ENCODE measurements around the gene PDSS2.

DNA sequence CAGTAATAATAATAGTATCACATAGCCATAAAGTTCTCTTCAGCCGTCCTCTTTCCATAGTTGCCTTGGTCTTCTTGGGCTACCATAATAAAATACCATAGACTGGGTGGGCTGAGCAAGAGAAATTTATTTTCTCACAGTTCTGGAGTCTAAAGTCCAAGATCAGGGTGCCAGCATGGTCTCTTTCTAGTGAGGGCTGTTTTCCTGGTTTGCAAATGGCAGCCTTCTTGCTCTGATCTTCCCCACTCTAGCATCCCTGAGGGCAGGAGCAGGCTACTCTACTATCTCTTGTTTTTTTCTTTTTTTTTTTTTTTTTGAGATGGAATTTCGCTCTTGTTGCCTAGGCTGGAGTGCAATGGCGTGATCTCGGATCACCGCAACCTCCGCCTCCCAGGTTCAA lies 335.9 kb downstream of the PDSS2 start:
- no peak for TF ChIP-seq POLR2A (IDR thresholded peaks at IDR 0.05)
- TF ChIP-seq, protein P1, sequence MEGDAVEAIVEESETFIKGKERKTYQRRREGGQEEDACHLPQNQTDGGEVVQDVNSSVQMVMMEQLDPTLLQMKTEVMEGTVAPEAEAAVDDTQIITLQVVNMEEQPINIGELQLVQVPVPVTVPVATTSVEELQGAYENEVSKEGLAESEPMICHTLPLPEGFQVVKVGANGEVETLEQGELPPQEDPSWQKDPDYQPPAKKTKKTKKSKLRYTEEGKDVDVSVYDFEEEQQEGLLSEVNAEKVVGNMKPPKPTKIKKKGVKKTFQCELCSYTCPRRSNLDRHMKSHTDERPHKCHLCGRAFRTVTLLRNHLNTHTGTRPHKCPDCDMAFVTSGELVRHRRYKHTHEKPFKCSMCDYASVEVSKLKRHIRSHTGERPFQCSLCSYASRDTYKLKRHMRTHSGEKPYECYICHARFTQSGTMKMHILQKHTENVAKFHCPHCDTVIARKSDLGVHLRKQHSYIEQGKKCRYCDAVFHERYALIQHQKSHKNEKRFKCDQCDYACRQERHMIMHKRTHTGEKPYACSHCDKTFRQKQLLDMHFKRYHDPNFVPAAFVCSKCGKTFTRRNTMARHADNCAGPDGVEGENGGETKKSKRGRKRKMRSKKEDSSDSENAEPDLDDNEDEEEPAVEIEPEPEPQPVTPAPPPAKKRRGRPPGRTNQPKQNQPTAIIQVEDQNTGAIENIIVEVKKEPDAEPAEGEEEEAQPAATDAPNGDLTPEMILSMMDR (IDR thresholded peaks at IDR 0.05) = no peak

Measured in gastroesophageal sphincter (tissue), 3 donors.